Measurements from ENCODE around the gene SLC39A11.
"Not testable (repeated sequence)": the region's sequence is repeated elsewhere in the genome, so short reads cannot be mapped to it uniquely, and the experiment has no call there.

SLC39A11 gene

DNA sequence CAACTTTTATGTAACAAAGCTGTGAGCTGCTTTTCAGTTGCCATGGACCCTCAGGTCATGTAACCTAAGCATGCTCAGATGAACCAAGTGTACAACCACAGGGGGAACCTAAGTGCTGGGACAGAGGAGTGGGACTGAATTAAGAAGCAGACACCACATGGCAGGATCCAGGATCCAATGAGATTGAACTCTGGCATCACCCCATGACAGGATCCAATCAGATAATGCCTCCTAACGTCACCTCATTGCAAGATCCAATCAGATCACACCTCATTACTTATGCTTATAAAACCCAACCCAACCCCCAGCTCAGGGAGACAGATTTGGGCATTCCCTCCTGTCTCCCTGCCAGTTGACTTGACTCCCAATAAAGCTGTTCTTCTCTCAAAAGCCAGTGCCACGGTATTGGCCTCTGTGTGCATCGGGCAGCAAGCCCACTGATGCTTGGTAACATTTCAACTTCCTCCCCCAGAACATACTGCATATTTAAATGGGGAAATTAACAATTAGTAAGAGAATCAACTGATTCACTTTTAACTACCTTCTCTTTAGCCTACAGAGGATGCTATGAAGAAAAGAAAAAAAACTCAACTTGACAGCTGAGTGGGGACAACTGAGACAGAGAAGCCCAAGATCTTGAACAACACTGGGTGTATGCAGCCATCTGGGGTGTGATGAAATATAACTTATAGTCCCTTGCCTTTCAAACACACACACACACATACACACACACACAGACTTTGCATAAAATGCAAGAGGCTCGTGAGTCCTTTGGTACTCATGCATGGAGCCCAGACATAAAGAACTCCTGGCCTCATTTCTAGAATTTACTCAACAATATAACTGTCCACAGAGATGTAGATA lies 148.4 kb downstream of the SLC39A11 start:
- no peak for DNase-seq

DNA sequence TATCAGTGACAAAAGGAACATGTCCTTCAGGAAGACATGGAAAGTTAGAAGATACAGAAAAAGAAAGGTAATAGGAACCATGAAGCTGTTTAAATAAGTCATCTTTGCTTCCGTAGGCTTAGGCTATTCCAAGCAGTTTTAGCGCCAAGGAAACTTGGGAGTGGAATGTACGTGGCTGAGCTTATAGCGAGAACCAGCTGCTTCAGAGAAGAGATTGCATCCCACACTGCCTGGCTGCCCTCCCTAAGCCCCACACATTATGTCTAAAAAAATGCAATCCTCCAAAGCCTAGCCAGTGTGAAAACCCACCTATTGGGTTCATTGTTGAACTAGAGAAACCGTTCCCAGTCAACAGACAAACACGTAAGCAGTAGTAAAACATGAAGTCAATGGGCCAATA lies 149.9 kb downstream of the SLC39A11 start:
- DNase-seq, result no peak

DNA sequence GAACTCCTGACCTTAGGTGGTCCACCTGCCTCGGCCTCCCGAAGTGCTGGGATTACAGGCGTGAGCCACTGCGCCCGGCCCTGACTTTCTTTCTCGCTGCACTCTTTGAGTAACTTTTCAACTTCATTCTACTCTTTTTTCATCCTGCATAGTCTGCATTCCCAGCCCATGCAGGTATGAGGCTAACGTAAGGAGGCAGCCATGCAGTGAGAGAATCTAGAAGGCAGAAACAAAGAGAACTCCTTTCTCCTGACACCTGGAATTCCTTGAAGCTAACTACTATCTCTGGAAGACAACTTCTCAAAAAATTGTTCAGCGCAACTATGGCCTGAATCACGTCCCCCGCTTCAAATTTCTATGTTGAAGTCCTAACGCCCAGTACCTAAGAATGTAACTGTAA lies 152.0 kb downstream of the SLC39A11 start:
- DNase-seq, result no peak

DNA sequence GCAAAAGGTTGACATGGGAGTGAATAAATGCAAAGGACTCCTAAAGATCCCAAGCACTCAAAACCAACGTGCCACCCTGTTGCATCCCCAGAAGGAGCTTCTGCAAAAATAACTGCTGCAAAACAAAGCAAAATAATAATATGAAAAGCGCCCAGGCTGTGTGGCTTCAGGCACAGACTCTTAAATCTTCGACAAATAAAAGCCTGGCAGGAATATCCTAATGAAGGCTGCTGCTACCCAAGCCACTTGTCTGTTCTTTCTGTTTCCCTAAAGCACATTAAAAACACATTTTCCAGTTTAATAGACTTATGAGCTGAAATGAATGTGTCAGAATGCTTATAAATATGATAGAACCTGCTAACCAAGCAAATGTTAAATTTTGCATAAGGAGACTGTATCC lies 154.0 kb downstream of the SLC39A11 start:
- DNase-seq, result no peak

DNA sequence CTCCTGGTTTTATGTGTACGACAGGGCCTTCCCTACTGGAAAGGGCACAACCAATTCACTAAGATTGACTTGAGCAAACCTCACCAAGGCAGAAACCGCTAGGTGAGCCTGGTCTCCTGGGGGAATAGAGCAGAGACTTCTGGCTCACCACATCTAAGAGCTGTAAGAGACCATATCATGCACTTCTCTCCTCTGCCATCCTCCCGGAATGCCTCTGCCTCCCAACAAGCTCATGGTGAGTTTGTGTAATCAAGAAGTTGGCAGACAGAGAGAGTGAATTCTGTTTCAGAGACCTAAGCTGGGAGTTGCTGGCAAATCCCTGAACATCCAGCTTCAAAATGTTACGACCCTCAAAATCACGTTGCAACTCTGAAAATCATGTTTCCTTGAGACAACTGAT lies 154.8 kb downstream of the SLC39A11 start:
- DNase-seq, result no peak

DNA sequence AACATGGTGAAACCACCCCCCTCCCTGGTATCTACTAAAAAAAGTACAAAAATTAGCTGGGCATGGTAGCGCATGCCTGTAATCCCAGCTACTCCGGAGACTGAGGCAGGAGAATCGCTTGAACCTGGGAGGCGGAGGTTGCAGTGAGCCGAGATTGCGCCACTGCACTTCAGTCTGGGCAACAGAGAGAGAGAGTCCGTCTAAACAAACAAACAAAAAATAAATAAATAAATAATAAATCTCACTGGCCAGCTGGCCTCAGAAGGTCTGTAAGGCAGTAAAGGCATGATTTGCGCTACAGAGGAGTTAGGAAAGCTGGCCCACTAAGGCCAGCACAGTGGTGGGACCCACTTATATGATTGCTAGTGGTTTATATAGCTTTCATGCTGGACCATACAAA lies 155.2 kb downstream of the SLC39A11 start:
- not testable (repeated sequence) for DNase-seq

DNA sequence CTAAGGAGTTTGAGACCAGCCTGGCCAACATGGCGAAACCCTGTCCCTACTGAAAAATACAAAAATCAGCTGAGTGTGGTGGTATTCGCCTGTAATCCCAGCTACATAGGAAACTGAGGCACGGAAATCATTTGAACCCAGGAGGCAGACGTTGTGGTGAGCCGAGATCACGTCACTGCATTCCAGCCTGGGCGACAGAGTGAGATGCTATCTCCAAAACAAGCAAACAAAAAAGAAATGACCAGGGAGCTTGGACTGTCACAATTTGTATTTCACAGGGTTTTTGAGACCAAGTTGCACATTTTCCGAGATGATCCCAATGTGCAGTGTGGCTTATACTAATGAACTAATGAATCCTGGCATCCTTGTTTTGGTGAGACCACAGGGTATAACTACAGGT lies 156.5 kb downstream of the SLC39A11 start:
- DNase-seq, result no peak

DNA sequence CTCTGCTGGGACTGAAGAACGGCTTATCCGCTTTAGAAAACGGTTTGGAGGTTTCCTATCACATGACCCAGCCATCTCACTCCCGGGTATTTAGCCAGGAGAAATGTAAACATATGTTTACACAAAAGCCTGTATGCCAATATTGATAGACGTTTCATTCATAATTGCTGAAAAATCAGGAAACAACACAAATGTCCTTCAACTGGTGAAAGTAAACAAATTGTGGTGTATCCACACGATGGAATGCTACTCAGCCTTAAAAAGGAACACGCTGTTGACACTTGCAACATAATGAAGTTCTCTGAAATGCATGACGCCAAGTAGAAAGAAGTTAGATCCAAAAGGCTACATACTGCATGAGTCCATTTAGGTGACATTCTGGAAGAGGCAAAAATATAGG lies 157.6 kb downstream of the SLC39A11 start:
- DNase-seq, result no peak

DNA sequence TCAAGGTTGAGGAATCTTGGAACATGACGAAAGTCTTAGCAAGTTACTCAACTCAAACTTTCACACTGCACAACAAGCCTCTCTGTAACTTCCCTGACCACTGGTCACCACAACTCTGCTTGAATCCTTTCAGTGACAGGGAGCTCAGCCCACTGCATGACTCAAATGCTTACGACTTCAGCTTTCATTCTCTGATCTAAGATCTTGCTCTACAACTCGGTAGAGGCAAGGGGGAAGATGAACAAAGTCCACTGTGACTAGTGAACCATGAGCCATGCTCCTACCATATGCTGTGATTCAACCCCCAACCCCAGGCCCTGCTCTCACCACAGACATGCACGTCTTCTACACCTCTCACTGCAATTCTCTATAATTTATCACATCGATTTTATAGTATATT lies 160.9 kb downstream of the SLC39A11 start:
- DNase-seq, result no peak

DNA sequence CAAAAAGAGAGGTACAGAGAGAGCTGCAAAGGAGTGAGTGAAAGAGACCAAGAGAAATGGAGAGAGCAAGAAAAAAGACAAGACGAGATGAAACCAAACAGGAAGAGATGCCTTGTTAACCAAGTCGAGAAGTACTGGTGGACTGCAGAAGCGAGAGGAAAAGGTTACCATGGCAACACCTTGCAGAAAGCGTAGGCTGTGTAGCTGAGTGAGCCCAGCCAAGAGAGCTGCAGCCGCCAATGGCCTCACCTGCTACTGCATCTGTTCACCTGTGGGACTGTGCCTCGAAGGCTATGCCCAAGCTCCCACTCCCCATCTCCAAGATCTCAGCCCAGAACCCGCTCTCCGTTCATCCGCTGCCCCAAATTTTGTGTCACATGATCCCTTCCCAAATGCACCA lies 161.3 kb downstream of the SLC39A11 start:
- no peak for DNase-seq

DNA sequence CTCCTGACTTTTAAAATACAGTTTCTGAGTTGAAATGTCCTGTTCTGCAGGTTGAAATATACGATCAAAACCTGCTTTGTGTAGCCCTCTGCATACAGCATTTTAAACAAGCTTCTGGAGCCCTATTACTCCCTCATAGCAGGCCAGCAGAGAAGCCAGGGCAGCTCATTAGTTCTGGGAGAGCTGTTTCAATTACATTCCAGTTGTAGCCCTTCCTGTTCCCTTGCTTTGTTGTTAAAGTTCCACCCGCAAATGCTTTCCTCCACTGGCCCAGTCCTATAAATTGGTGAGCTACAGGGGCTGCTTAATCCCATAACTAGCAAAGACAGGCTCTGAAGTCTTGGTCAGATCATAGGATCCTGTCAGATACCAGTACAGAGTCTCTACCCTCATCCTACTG lies 162.5 kb downstream of the SLC39A11 start:
- no peak for DNase-seq

DNA sequence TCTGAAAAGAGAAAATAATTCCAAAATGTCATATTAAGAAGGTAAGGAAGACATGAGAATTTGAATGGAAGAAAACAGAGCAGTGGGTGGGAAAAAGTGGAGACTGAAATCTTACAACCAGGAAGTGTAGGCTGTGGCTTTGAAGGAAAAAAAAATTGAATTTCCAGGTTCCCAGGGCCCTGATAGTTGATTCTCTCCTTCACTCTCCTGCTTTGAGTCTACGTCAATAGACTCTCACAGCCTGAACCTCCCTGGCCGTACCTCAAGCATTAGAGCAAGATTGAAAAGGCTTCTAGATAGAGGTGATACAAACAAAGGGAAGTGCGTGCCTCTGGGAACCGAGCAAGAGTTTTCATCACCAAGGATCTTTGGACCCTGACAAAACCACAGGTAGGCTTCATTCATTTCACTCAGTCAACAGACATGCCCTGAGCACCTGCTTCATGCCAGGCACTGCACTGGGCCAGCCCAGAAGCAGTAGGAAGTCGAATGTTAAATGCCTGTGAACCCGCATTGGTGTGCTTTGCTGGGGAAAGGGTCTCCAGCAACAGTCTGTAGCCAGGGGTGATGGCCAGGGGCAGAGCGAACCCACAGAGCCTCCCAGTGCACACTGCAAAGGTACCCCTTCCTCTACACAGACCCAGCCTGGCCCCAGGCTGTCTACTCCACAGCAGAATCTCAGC lies 163.9 kb downstream of the SLC39A11 start:
- no peak for DNase-seq

DNA sequence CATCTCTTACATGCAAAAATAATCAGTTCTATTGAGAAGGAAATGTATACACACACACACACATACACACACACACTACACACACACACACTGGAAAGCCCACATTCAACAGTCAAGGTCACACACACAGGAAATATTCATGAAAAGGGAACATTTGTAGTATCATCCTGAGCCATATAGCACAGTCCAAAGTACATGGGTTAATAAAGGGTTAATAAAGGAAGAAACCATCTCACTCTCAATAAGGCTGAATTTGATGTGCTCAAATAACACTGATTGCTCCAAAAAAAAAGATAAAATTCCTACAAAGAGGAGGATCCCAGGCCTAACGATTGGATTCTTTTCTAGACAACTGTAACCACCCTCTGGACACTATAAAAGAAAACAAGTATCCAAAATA lies 164.7 kb downstream of the SLC39A11 start:
- no peak for DNase-seq

DNA sequence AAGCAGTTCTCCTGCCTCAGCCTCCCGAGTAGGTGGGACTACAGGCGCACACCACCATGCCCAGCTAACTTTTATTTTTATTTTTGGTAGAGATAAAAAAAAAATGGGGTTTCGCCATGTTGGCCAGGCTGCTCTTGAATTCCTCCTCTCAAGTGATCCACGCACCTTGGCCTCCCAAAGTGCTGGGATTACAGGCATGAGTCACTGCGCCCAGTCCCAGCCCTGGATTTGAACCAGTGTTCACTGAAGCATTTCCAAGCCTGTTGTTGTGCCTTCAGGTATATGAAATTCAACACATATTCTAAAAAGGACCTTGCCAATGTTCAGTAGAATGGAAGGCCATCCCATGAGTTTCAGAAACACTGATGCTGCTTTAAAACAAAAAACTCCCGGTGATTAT lies 165.3 kb downstream of the SLC39A11 start:
- DNase-seq, result no peak

DNA sequence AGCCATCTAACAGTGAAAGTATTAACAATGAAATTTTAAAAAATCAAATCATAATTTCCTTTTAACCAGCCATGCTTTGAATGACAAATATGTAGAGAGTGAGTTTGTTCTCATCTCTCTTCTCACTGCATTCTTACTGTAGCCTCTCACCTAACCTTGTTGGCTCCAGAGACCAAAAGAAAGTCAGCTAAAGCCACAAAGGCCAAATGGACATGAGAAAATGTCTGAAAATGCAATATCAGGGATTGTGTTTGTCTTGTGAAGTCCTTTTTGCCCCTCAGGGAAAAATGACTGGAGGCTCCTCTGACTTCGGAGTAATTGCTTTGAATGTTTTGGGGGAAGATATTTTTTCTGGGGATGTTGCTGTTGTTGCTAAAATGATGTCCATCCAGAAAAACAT lies 166.3 kb downstream of the SLC39A11 start:
- DNase-seq, result no peak

DNA sequence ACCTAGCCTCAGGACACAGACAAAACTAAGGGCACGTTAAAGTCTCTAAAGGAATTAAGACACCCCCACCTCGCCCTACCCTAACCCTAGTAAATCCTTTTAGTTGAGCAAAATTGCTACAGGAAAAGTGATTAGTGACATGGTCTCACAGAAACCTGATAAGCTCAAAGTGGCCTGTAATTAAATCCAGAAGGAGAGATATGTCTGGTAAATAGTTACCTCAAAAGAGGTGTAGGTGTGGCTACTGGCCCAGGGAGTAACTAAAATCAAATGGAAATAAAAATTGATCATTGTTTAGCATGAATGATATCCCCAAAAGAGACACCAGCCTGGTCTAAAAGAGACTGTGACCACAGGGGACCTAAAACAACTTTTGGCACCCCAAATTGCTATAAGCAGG lies 168.3 kb downstream of the SLC39A11 start:
- DNase-seq, result no peak

DNA sequence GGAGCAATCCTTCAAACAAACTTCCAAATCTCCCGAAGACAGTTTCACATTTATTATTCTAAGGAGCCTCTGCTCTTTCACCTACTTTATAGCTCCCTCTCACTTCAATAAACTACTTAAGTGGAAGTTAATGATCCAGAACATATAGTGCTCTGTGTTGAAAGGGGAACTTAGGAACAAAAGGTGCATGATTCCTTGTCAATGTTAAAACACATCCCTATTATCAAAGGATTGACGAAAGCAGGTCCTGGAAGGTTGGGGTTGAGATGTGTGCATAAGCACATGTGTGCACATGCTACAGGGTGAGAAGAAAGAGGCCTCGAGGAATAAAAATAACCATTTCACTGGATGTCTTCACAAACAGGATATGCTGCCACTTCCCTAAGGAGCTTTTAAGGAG lies 170.3 kb downstream of the SLC39A11 start:
- DNase-seq, result no peak

DNA sequence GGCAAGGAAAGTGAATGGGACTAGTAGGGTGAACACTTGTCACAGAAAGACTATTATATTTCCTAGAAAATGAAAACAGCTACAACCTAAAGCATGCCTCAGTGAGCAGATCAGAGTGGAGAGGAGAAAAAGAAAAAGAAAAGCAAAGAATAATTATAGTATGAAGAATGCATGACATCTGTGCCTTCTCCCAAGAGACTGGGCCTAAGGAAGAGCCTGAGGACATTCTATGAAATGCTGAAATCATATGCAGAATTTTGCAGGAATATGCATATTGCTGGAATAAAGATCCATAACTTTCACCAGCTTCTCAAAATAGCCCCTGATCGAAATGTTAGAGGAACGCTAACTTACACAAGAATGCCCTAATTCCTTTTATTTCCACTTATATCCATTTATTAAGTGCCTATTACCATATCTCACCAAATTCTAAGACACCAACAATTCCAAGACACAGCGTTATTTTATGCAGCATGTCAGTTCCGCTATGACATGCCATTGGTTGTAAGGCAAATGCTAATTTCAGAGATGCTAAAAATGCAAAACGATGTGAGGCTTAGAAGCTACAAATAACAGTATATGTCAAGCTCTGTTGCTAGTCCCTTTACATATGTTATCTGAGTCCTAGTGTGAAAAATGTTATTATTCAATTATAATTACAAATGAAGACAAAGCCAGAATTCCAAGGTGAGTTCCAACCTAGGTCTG lies 171.0 kb downstream of the SLC39A11 start:
- DNase-seq, result no peak

DNA sequence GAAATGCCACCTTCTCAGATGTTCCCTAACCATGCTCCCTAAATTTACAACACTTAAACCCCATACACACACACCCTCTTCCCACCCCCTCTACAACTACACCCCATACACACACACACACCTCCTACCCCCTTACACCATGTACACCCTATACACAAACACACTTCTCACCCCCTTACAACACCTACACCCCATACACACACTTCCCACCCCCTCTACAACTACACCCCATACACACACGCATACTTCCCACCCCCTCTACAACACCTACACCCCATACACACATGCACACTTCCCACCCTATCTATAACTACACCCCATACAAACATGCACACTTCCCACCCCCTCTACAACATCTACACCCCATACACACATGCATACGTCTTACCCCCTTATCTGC lies 172.0 kb downstream of the SLC39A11 start:
- no peak for DNase-seq

DNA sequence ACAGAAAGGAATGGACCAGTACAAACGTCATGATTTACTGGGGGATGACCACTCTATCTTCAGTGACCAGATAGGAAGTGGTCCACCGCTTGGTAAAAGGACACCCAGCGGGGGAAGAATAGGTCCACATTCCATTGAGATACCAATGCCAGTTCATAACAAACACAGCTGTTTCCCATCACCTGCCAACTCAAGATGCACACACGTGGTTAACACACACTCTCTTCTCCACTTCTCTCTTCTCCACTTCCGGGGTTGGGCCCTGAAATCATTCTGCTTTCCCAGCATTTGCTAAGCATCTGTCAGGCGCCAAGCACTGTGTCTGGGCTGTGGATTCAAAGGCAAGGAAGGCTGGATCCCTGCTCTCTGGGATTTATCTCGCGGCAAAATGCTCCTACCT lies 175.5 kb downstream of the SLC39A11 start:
- no peak for DNase-seq

DNA sequence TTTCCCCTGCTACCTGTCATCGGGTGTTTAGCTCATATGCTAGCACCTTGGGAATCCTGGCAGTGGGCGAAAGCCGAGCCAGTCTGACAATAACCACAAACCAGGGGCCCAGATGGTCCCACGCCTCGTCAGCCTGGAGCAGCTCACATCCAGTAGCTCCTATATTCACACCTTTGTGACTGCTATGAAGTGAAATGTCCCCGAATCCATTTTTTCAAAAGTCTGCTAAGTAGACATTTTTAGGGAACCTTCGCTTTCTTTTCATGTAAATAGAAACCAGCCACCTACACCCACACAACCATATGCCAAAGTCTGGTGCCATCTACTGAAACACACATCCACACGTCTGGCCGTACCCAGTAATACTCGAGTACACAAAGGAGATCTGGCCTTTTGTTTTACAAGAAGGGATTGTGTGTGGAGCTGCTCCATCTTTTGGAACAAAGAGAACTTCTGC lies 176.8 kb downstream of the SLC39A11 start:
- no peak for DNase-seq

DNA sequence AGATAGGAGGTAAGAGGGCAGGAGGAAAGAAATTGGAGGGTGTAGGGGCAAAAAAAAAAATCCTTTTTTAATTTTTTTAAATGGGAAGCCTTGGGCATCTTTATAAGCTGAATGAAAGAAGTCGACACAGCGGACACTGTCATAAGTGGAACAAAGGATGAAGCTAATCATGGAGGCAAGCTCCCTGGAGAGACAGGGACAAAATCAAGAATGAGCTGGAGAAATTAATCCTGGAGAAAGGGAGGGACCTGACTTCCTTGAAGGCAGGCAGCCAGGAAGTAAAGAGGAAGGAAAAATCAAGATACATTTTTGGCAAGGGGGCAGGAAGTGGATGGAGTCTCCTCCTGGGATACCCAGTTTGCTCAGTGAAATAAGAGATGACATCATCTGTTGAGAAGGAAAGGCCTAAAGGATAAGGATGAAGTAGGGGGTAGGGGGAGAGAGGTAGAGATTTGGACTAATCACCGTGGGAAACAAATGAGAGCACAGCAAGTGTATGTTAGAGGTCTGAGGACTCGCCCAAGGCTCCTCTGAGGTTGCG lies 179.3 kb downstream of the SLC39A11 start:
- no peak for DNase-seq

DNA sequence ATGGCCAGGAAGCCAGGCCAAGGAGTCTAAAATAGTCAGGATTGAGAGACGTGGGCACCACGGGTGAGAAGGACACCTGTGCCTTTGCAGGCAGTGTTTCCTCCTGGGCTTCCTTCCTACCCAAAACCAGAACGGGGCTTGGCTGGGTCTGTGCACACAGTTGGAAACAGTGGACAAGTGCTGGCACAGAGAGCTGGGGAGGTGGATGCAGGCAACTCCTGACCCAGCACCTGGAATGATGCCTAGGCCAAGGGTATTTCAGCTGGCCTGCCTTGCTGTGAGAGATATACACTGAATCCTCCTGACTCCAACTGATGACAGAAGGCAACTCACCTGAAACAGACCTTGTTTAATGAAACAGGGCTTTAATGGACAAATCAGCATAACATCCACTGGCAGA lies 186.2 kb downstream of the SLC39A11 start:
- DNase-seq, result no peak

DNA sequence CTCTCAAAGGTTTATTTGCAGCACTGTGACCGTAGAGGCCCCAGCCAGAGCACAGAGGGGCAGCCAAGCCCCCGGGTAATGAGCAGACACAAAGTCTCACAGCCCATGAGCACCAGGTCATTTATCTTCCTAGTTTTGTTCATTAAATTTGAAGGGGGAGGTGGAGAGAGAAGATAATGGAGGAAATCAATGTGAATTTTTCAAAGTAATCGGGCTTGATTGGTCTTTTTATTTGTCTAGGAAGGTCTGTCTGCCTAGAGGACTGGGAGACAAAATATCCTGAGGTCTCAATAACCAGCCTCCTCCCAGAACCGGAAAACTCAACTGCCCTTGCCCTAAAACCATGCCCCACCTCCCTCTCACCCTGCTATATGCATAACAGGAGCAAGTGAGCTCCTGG lies 189.0 kb downstream of the SLC39A11 start:
- DNase-seq, result no peak
